Ectodermal cell (in vitro differentiated cells): Measurements from ENCODE around the gene GCAT.

ENCODE experiments used
- H3K27ac ChIP-seq: 2 replicates; pipeline ENCODE4 v1.7.0; 2013; ENCODE audit warnings: mild to moderate bottlenecking, low read depth, low read length; ENCODE audit not compliant: insufficient read depth, poor library complexity, severe bottlenecking
- H3K27me3 ChIP-seq: 2 replicates; pipeline ENCODE4 v1.7.0; 2013; ENCODE audit warnings: mild to moderate bottlenecking, low read length; ENCODE audit not compliant: insufficient read depth, control insufficient read depth, poor library complexity, severe bottlenecking
- H3K36me3 ChIP-seq: one replicate; pipeline ENCODE4 v1.7.0; 2013; ENCODE audit warnings: low read length; ENCODE audit not compliant: control insufficient read depth, insufficient read depth
- H3K4me1 ChIP-seq: one replicate; pipeline ENCODE4 v1.7.0; 2013; ENCODE audit warnings: low read length; ENCODE audit not compliant: control insufficient read depth, insufficient read depth
- H3K4me3 ChIP-seq: 2 replicates; pipeline ENCODE4 v1.7.0; 2013; ENCODE audit warnings: low read depth, low read length, control low read depth; ENCODE audit not compliant: insufficient read depth
- H3K9me3 ChIP-seq: 2 replicates; pipeline ENCODE4 v1.7.0; 2013; ENCODE audit warnings: mild to moderate bottlenecking, low read length, moderate library complexity; ENCODE audit not compliant: control insufficient read depth
- WGBS, 2 experiments: methylation state at CpG; one replicate each; pipeline ENCODE4 v1.1.7; 2013; ENCODE audit warnings: missing lambda C conversion rate in 2 of 2; 5-methylcytosine and 5-hydroxymethylcytosine counted together

The GCAT gene

GRCh38 chr22:37801946-37802309, 5.8 kb upstream of the GCAT start:
- Histone ChIP-seq H3K9me3 (no peaks in the 10 kb centered on the region), H3K4me3 (peak overlapping the region; percentile 72), H3K4me1 (peaks cover 19% of the 10 kb centered on the region), H3K27me3 (peaks cover 44% of the 10 kb centered on the region), H3K36me3 (no peaks in the 10 kb centered on the region), H3K27ac (no peak overlapping the region)
- 2 to 6% methylated on average over 12 to 13 of the region's 13 CpGs for WGBS, 2 experiments

GRCh38 chr22:37802310-37803194, 5.2 kb upstream of the GCAT start:
- Histone ChIP-seq H3K4me3 (peak overlapping the region; percentile 72), H3K36me3 (no peaks in the 10 kb centered on the region), H3K9me3 (no peaks in the 10 kb centered on the region), H3K27me3 (peaks cover 44% of the 10 kb centered on the region), H3K27ac (no peak overlapping the region), H3K4me1 (peaks cover 19% of the 10 kb centered on the region)
- 1% methylated on average over 63 of the region's 63 CpGs for WGBS, 2 experiments

- WGBS, 2 experiments: 1 to 2% methylated on average over 16 of the region's 16 CpGs
- Histone ChIP-seq H3K27ac (peak overlapping the region; percentile 41), H3K4me3 (peak overlapping the region; percentile 72)
These were observed 4.5 kb upstream of the GCAT start for GRCh38 chr22:37803195-37803638.

GRCh38 chr22:37803639-37804351, 3.9 kb upstream of the GCAT start:
- H3K4me3 ChIP-seq: peak overlapping the region; percentile 72
- H3K9me3 ChIP-seq: no peaks in the 10 kb centered on the region
- H3K4me1 ChIP-seq: peaks cover 19% of the 10 kb centered on the region
- H3K27ac ChIP-seq: peak overlapping the region; percentile 41
- 10 to 14% methylated on average over 34 of the region's 34 CpGs for WGBS, 2 experiments
- H3K36me3 ChIP-seq: no peaks in the 10 kb centered on the region
- H3K27me3 ChIP-seq: peaks cover 52% of the 10 kb centered on the region

More at GRCh38 chr22:37803195-37803638, 4.5 kb upstream of the GCAT start:
- Histone ChIP-seq H3K36me3 (no peaks in the 10 kb centered on the region), H3K27me3 (peaks cover 47% of the 10 kb centered on the region), H3K4me1 (peaks cover 19% of the 10 kb centered on the region), H3K9me3 (no peaks in the 10 kb centered on the region)

- Histone ChIP-seq H3K27ac (peak overlapping the region; percentile 41), H3K9me3 (no peaks in the 10 kb centered on the region), H3K4me1 (peaks cover 19% of the 10 kb centered on the region), H3K36me3 (no peaks in the 10 kb centered on the region), H3K4me3 (peak overlapping the region; percentile 72), H3K27me3 (peaks cover 52% of the 10 kb centered on the region)
- 4% methylated on average over 29 of the region's 29 CpGs for WGBS, 2 experiments
These were observed 3.3 kb upstream of the GCAT start for GRCh38 chr22:37804352-37804880.

- WGBS, 2 experiments: 13 to 15% methylated on average over 87 of the region's 87 CpGs
- Histone ChIP-seq H3K27me3 (peaks cover 52% of the 10 kb centered on the region), H3K9me3 (no peaks in the 10 kb centered on the region), H3K4me3 (peak overlapping the region; percentile 72), H3K4me1 (peaks cover 19% of the 10 kb centered on the region), H3K27ac (no peak overlapping the region), H3K36me3 (no peaks in the 10 kb centered on the region)
These were observed 2.6 kb upstream of the GCAT start for GRCh38 chr22:37804881-37805809.

- Histone ChIP-seq H3K4me3 (peak overlapping the region; percentile 72), H3K9me3 (no peaks in the 10 kb centered on the region), H3K36me3 (no peaks in the 10 kb centered on the region), H3K4me1 (peaks cover 19% of the 10 kb centered on the region), H3K27me3 (peaks cover 52% of the 10 kb centered on the region), H3K27ac (no peak overlapping the region)
- WGBS, 2 experiments: 88 to 91% methylated on average over 10 of the region's 10 CpGs
These were observed 1.9 kb upstream of the GCAT start for GRCh38 chr22:37805810-37806277.

- WGBS, 2 experiments: 5 to 10% methylated on average over 14 to 15 of the region's 19 CpGs
- H3K36me3 ChIP-seq: no peaks in the 10 kb centered on the region
These were observed 1.1 kb upstream of the GCAT start for GRCh38 chr22:37806409-37807333.

GRCh38 chr22:37808294-37808657, 542 bp downstream of the GCAT start:
- Histone ChIP-seq H3K4me1 (peaks cover 14% of the 10 kb centered on the region), H3K27me3 (peaks cover 40% of the 10 kb centered on the region), H3K27ac (no peak overlapping the region), H3K4me3 (peak overlapping the region; percentile 72), H3K9me3 (no peaks in the 10 kb centered on the region), H3K36me3 (no peaks in the 10 kb centered on the region)
- 4 to 6% methylated on average over 8 of the region's 8 CpGs for WGBS, 2 experiments

More at GRCh38 chr22:37806409-37807333, 1.1 kb upstream of the GCAT start:
- Histone ChIP-seq H3K4me1 (peaks cover 19% of the 10 kb centered on the region), H3K9me3 (no peaks in the 10 kb centered on the region), H3K27ac (no peak overlapping the region), H3K27me3 (peaks cover 52% of the 10 kb centered on the region), H3K4me3 (peak overlapping the region; percentile 72)
